Stimulated activated CD4-positive, alpha-beta T cell treated with anti-CD3 and anti-CD28 coated beads, Interleukin-15, amount 100 ng/mL, for 1 hour (primary cell): ENCODE results near the gene HYAL1.

Experiments
- DNase-seq, 2 donors: peaks; one replicate each; pipeline ENCODE4 v3.0.0-alpha.2; 2020; ENCODE audit warnings: low read depth in 1 of 2, low spot score in 1 of 2

Gene HYAL1

DNA sequence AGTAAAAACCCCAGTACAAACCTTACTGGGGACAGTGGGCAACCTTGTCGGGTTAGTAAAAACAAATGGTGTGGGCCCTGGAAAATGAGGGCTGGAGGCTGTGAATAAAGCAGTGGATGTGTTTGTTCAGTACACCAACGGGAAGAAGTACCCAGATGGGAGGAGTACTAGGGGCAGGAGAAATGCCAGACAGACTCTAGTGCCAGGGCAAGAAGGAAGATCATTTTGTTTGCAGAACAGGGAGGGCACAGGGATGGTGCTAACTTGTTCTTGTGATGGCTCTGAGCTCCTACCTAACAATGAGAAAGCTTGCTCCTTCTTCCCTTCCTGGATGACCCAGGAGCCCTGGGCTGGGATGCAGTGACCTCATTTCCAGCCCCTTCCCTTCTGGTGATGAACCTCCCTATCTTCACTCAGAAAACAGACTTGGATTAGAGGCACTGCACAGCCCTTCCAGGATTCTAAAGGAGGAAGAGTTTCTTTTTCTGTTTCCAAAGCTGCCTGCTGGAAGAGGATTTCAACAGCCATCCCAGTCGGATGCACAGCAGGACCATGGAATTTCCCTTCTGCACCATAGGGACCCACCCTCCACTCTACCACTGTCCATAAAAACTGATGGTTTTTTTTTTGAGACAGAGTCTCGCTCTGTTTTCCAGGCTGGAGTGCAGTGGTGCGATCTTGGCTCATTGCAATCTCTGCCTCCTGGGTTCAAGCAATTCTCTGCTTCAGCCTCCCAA lies 31.1 kb upstream of the HYAL1 start:
- no peak for DNase-seq

DNA sequence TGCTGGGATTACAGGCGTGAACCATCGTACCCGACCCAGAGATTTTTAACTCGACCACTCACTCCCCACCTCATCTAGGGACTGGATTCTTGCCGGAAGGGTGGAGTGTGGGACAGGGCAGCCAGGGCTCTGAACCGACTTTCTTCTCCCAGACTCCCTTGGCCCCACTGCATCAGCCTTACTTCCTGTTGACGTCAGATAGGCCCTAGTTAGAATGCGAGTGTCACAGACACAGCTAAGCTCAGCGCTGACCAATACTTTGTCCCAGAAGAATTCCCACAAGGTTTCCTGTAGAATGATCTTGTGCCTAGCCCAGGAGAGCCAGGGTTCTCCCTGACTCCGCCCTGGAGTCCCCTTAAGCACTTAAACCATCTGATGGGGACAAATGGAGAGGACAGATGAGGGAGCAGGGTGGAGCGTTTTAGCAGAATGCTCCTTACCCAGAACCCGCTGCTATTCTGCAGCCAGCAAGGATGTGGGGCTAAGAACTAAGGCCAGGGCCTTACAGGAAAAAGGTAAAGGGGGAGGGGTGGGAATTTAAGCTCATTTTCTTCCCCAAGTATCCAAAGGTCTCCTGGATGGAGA lies 30.5 kb upstream of the HYAL1 start:
- no peak for DNase-seq

DNA sequence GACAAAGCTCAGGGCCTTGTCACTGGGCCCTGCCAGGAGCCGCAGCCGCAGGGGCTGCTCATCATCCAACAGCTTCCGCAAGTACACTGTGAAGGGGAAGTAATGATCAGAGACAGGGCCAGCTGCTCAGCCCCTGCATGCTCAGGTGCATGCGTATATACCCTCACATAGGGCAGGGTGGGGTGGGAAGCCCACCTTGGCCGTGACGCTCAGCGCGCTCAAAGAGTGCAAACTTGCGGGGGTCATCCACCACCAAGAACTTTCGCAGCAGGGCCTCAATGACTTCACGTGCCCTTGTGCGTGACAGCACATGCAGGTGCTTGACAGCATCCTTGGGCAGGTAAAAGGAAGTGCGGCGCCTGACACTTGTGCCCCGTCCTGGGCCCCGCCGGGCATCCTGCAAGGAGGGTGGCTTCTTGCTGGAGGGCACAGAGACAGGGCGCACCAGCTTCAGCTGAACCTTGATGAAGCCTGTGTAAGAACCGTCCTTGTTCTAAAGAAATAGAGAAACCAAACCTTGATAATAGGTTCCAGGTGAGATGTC lies 28.1 kb upstream of the HYAL1 start:
- DNase-seq = no peak

DNA sequence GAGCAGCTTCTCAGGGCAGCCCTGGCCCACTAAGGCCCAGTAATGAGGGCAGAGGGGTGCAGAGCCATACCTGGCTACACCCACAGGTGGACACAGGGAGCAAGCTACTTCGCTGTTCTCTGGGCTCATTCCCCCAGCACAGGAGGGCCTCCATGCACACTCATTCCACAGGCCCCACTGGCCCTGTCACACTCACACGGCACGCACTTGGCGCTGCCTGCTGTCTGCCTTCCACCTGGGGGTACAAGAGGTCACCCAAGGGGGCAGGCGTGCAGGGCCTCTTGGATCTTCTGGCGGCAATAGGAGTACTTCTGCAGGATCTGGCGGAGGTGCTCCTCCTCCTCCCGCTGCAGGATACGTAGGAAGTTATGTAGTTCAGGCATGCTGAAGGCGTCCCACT lies 27.0 kb upstream of the HYAL1 start:
- no peak for DNase-seq

DNA sequence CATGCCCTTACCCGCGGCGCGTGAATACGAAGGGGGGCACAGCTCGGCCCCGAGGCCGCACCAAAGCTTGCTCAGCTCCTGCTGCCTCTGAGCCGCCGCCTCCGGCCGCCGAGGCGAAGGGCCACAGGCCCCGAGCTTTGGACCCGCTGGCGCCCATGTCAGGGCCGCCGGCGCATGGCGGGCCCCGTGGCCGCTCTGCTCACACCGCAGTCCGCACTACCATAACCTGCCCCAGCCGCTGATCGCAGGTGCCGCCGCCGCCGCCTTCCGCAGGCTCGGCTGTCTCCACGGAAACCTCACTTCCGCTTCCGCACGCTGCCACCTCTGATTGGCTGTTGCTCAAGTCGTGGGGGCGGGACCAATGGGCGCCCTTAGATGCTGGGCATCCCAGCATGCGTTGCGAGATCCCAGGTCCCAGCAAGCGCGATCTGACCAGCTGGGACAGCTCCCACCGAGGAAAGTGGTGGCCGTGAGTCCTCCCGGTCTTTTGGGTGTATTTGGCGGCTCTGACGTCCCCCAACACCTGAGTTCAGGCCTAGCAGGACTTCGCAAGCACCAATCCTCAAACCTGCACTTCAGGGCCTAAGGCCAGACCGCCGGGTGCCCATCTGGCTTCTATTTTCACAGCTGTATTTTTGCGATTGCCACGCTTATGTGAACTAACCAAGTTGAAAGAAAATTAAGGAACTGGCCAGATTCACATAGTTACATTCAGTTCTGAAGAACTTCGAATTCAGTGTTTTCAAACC lies 24.7 kb upstream of the HYAL1 start, which contains the start of gene TUSC2:
TUSC2 (minus strand) TSS at position 281 of the 749 bp plus-strand sequence; CDS start at position 157, 124 bp downstream.
- peak; percentile 86 to 88 for DNase-seq

DNA sequence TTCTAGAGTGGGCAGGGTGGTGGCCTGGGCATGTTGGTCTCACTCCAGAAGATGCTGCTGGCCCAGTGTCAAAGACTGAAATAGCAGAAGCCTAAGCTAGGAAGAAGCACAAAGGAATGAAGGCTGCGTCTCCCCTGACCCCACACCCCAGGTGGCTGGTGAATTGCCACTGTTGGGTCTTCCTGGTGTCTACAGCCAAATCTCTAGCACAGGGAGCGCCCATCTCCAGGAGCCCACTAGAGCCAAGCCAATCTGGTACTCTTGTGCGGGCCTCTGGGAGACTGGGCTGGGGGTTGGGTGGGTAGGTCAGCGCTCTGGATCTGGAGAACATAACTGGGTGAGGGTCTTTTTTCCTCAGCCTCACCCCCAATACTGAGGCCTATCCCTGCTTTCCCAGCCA lies 23.8 kb upstream of the HYAL1 start:
- no peak for DNase-seq

DNA sequence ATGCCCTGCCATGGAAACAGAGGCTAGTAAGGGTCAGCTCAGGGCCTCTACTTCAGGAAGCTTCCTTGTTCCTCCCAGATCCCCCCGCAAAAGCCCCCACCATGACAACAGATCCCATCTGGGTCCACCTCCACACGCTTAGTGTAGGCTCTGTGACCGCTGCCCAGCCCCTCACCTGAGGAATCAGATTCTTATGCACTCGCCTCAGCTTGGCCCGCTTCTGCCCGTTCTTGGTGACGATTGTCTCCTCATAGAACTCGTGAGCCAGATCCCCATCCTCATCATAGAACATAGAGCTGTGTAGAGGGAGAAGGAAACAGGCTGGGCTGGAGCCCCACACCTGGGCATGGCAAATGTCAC lies 22.8 kb upstream of the HYAL1 start:
- no peak for DNase-seq

DNA sequence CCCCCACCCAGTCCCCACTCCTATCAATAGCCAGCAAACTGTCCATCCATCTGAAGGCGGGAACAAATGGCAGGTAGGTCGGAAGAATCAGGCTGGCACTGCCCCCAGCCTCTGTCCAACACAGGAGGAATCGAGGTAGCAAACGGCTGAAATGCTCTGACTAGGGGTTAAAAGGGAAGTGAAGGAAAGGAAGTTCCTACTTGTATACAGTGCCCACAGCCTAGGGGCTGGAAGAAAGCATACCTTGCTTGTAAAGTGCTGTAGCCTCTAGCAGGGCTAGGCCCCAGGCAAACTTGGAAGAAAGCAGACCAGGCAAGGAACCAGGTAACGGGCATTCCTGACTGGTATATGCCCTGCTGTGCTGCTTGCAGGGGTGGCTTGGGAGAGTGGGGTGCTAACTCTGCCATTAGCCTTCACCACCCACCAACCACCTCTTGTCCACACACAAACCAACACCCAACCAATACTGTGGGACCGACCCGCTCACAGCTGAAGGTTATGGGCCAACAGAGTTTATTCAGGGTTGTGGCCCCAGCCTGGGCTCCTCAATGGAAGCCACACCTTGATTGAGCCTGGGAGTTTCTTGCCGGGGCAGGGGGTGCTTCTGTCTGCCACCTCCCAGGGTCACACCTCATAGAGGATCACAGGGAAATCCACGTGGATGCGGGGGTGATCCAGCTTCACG lies 22.3 kb upstream of the HYAL1 start:
- DNase-seq = no peak

DNA sequence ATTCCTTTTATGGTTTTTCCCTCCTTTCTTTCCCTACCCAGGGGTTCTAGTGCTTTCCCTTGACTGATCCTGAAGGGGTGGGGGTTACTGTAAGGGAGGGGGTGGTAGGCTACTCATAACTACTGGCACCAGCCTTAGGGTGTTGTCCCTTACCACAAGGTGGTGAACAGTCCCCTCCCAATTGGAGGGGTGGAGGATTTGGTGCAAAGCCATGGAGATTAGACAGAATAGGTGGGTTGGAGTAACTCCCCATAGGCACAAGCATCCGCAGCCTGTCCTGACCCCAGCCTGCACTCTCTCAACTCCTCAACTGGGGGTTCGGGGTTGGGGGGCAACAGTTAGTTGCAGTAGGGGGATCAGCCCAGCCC lies 21.7 kb upstream of the HYAL1 start:
- no peak for DNase-seq

DNA sequence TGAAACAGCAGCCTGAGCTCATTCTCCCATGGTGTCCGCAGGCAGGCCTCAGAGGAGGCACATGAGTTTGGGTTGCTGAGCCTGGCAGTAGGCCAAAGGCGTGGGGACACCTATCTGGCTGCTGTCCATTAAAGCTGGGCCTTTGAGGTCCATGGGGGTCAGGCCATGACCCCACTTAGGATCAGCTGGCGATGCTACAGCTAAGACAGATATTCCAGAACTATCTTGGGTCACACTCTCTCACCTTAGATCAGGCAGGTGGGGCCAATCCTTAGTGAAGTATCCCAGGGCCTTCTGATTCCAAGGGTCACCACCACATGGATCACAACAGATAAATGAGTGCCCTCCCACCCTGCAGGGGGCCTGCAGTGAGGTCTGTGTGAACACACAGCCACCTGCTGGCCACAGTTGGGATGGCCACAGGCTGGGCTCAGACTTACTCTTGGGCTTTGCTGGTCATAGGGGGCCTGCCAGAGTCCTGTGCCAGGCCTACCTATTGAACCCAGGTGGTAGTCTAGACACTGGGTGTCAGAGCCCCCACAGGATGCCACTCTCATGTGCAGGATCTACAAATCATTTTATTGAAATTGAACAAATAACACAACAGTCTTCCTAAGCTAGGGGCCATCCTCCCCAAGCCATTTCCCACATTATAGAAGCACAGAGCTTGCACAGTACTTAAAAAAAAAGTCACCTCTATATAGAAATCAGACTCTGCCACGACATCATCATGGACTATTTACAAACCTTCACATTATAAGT lies 21.2 kb upstream of the HYAL1 start:
- peak in 1 of 2 donors; percentile 51 for DNase-seq

DNA sequence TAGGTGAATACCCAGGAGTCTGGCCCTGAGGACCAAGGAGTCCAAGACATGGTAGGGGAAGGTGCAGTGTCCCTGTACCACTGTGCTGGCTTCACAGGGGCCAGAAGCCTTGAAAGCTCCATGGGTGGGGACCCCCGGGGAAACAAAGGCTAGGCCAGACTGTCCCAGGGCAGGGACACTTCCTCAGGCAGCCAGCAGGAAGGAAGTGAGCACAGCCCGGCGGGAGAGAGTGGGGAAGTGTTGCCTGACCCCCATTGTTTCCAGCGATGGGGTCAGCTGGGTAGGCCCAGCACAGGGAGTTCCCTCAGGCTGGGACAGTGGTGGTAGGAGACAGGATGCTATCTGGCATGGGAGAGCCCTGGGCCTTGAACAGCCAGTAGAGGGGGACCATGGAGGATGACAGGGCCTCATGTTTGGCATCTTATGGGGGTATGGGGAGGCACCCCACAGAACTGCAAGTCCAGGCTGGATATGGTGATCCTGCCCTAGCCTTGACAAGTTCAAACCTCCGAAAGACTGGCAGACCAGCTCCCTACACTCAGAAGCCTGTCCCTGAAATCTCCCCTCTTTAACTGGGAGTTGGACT lies 20.3 kb upstream of the HYAL1 start:
- no peak for DNase-seq

DNA sequence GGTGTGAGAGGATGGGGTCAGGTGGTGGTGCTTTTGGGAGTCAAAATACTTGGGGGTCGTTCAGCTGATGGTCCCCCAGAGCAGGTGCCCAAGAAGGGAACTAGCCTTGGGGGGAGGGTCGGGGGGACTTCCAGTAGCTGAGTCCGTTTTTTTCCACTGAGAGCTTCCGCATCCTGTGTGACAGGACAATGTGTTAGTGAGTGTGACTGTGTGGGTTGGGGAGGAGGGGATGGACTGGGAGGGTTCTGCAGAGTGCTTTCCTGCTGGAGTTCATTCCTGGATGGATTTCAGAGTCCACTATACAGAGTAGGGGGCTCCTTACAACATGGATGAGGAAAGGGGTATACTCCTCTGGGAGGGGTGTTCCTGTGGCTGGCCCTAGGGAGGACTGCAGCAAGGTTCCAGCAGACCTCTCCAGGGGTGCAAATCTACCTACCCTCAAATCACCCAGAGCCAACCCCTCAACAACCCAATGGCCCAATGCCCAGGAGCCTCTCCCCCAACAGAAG lies 19.8 kb upstream of the HYAL1 start:
- no peak for DNase-seq

DNA sequence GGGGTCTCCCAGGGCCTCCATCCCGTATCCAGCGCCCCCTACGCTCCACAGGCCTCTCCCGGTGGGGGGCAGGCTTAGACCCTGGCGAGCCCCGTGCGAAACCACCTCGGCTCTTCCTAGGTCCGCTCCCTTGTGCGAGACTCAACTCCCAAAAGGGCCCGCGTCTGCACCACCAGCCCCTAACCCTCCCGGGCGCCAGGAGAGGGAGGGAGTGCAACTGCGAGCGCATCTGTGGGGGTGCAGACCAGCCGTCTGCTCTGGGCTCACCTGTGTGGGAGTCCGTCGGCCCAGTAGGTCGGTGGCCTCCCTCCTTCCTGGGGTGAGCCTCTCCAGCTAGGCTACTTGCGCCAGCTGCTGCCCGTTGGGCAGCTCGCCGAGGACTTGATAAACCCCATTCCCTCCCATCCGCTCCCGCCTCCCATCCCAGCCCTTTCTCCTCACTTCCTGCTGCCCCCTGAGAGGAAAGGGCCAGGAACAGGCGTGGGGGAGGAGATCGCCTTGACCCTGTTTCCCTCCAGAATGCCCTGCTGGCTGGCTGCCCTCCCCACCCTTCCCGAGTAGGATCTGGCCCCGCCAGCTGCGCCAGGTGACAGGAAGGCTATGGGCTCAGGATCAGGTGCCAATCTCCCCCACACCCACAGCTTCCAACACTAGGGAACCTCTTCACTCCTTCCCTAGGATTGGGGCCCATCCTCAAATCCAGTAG lies 19.2 kb upstream of the HYAL1 start, which contains the start of gene HYAL2:
HYAL2 (minus strand) TSS at position 360 of the 706 bp plus-strand sequence. CDS start 2,256 bp downstream, outside the sequence.
- no peak for DNase-seq

DNA sequence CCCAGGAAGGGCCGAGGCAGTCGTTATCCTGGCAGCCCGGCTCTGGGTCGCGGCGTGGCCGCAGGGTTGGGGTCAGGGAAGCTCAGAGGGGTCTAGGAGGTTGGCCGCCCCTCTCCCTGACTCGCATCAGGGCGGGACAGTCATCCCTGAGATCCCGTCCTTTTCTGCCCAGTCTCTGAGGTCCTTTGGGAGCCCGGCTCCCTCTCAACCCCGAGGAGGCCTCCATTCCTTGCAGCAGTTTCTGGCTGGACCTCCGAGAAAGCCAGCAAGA lies 18.7 kb upstream of the HYAL1 start:
- no peak for DNase-seq

DNA sequence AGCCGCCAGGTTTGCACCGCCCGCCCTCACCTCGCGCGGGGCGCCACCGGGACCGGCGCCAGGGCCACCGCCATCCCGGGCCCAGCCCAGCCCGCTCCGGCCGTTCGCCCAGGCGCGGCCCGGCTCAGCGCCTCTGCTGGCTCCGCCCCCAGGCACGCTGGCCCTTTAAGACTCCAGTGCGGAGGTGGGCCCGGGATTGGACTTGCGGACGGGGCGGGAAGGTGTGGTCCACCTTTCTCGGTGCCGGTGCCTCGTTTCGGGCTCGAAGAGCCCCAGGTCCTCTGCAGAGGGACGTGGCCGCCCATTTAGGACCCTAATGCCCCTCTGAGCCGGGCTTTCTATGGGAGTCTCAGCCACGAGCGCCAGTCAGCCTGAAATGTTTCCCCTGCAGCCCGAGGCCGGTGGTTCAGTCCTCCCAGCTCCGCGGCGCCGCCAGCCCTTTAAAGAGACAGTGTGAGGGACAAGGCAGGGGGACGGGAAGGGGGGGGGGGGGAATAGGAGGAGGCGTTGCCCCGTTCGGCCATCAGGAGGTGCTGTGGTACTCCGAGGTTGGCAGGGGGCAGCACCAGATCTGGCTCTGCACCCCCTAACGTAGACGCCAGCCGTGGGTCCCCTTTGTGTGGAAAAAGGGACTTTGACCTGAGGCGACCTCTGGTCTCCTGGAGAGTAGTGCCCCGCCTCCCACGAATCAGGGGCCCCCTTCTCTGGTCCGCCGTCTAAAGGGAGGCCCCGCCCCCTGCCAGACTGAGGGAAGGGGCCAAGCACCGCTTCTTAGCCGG lies 18.2 kb upstream of the HYAL1 start:
- DNase-seq = peak; percentile 71 to 72

DNA sequence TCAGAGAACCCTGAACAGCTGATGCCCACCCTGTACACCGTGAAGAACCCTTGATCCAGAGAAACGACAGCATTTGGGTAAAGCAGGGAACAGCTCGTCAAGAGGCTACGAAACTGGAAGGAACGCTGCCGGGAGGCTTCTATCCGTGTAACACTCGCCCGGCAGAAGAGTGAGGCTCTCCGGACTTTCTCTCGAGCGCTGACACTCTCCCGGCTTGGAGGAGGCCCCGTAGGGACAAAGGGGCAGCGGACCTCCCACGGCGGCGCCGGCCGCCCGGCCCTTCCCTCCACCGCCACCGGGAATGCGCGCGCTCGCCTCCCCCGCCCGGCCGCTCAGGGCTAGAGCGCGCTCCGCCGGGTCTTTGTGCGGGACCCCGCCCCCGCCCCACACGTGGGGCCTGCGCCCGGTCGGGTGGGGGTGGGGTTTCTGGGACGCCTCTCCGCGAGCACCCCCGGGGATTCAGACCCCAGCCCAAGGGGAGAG lies 17.5 kb upstream of the HYAL1 start:
- peak in 1 of 2 donors; percentile 55 for DNase-seq

DNA sequence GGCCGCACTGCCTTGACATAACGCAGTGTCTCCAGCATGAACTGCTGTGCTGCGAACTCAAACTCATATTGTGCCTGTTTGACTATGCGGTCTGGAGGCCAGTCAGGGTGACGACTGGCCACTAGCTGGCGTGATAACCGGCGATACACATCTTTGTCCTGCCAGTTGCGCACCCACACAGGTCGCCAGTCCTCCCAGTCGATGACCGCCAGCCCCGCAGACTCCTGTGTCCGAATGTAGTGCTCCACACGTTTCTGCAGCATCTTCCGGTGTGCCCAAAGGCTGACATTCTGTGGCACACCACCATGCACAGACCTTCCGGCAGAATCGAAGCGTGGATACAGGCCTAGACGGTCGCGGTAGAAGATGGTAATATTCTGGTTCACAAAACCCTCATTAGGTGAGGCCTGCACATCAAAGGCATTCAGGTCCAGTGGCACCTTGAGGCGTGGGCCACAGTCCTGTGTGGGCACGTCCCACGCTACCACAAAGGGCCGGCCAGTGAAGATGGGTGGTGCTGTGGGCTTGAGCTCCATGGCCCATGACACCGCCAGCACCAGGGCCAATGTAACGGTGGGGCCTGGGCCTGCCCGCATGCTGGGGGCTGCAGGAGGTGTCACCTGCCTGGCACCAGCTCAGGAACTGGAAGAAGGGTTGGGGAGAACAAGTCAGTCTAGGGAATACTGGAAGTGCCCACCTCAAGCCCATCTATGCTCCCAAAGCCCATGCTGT lies 16.7 kb upstream of the HYAL1 start:
- DNase-seq = no peak
